ENCODE data around the gene STBD1.

- TF ChIP-seq CTCF (conservative IDR thresholded peaks at IDR 0.05; ENCODE audit: low read depth in 2 of 2) (no peak), EZH2 (IDR thresholded peaks at IDR 0.05; ENCODE audit: low read depth, unreplicated experiment) (no peak), REST (IDR thresholded peaks at IDR 0.05; ENCODE audit: unreplicated experiment) (no peak), CREB1 (CRISPR knock-in tag; IDR thresholded peaks at IDR 0.05; ENCODE audit: low read depth) (no peak), POLR2AphosphoS5 (IDR thresholded peaks at IDR 0.05; ENCODE audit: low read depth) (no peak), EZH2phosphoT487 (IDR thresholded peaks at IDR 0.05; ENCODE audit: unreplicated experiment) (no peak), ZNF114 (CRISPR knock-in tag; IDR thresholded peaks at IDR 0.05) (no peak), NANOG (IDR thresholded peaks at IDR 0.05; ENCODE audit: borderline replicate concordance) (no peak), ZNF462 (CRISPR knock-in tag; IDR thresholded peaks at IDR 0.05) (no peak), ETS1 (IDR thresholded peaks at IDR 0.05) (no peak)
Observed at GRCh38 chr4:76301775-76302162, 4.8 kb upstream of the STBD1 start.

All from GM23338 (cell line).